ENCODE data around the gene MVB12A.

The MVB12A gene

DNA sequence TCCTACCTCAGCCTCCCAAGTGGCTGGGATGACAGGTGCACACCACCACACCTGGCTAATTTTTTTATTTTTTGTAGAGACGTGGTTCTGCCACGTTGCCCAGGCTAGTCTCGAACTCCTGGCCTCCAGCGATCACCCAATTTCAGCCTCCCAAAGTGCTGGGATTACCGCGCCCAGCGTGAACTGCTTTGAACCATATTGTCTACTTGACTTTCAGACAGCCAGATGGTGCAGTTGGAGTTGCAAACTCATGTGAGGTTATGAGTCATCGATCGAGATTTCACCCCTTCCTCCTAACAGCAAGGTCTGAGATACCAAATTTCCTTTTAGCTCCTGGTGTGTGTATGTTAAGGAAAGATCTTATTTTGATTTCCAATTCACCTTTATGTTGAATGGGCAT lies 53.2 kb downstream of the MVB12A start:
- H3K79me2 ChIP-seq (ENCODE audit: insufficient read depth, low read length) = no peaks in the 10 kb centered on the region
- no peak overlapping the region for H3K4me3 ChIP-seq (ENCODE audit: insufficient read depth, low read length, poor library complexity, severe bottlenecking)
- H3K27me3 ChIP-seq (ENCODE audit: low read length) = no peaks in the 10 kb centered on the region
- no peak overlapping the region for H3K4me2 ChIP-seq (ENCODE audit: low read depth, low read length, poor library complexity, severe bottlenecking)
- no peaks in the 10 kb centered on the region; the same call in 1 of the 2 replicates for H3F3A ChIP-seq (ENCODE audit: insufficient read depth)
- TF ChIP-seq, protein P1, sequence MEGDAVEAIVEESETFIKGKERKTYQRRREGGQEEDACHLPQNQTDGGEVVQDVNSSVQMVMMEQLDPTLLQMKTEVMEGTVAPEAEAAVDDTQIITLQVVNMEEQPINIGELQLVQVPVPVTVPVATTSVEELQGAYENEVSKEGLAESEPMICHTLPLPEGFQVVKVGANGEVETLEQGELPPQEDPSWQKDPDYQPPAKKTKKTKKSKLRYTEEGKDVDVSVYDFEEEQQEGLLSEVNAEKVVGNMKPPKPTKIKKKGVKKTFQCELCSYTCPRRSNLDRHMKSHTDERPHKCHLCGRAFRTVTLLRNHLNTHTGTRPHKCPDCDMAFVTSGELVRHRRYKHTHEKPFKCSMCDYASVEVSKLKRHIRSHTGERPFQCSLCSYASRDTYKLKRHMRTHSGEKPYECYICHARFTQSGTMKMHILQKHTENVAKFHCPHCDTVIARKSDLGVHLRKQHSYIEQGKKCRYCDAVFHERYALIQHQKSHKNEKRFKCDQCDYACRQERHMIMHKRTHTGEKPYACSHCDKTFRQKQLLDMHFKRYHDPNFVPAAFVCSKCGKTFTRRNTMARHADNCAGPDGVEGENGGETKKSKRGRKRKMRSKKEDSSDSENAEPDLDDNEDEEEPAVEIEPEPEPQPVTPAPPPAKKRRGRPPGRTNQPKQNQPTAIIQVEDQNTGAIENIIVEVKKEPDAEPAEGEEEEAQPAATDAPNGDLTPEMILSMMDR (IDR thresholded peaks at IDR 0.05; ENCODE audit: insufficient read depth, low read length, poor library complexity, severe bottlenecking) = no peak
- no peaks in the 10 kb centered on the region for H3K9me3 ChIP-seq (ENCODE audit: insufficient read depth, low read length)
- no peaks in the 10 kb centered on the region for H3K9me2 ChIP-seq (replicated peaks; ENCODE audit: insufficient read depth, low read length)
- H3K36me3 ChIP-seq (ENCODE audit: low read length) = no peaks in the 10 kb centered on the region
- no peak overlapping the region for H3K27ac ChIP-seq (ENCODE audit: low read depth, low read length)
- no peaks in the 10 kb centered on the region for H4K20me1 ChIP-seq (ENCODE audit: low read depth, low read length)
- no peak overlapping the region for H3K9ac ChIP-seq (ENCODE audit: low read length)
- H2AFZ ChIP-seq (ENCODE audit: low read depth, low read length, severe bottlenecking) = no peak overlapping the region

All from SU-DHL-6 (cell line).